ENCODE data around the gene SUSD5.
"Not testable (repeated sequence)": the region's sequence is repeated elsewhere in the genome, so short reads cannot be mapped to it uniquely, and the experiment has no call there.

Gene SUSD5

GRCh38 chr3:33146791-33147445, 71.7 kb downstream of the SUSD5 start:
- no peak for DNase-seq

GRCh38 chr3:33145901-33146580, 72.6 kb downstream of the SUSD5 start:
- DNase-seq = no peak

- DNase-seq = no peak
Measured at GRCh38 chr3:33145221-33145900, 73.2 kb downstream of the SUSD5 start.

GRCh38 chr3:33144433-33144832, 74.2 kb downstream of the SUSD5 start:
- peak; percentile 32 for DNase-seq

- no peak for DNase-seq
Measured at GRCh38 chr3:33141006-33141405, 77.6 kb downstream of the SUSD5 start.

- no peak for DNase-seq
Measured at GRCh38 chr3:33139996-33140395, 78.6 kb downstream of the SUSD5 start.

- not testable (repeated sequence) for DNase-seq
Measured at GRCh38 chr3:33139006-33139623, 79.5 kb downstream of the SUSD5 start.

GRCh38 chr3:33137691-33138090, 80.9 kb downstream of the SUSD5 start:
- DNase-seq = no peak

- DNase-seq = no peak
Measured at GRCh38 chr3:33134026-33134625, 84.5 kb downstream of the SUSD5 start.

GRCh38 chr3:33132019-33132360, 86.6 kb downstream of the SUSD5 start:
- DNase-seq = no peak

- DNase-seq = peak; percentile 64
Measured at GRCh38 chr3:33131331-33132018, 87.1 kb downstream of the SUSD5 start.

- DNase-seq = no peak
Measured at GRCh38 chr3:33130144-33130543, 88.5 kb downstream of the SUSD5 start.

- no peak for DNase-seq
Measured at GRCh38 chr3:33128706-33129105, 89.9 kb downstream of the SUSD5 start.

GRCh38 chr3:33125840-33126239, 92.8 kb downstream of the SUSD5 start:
- DNase-seq = no peak

GRCh38 chr3:33124638-33125037, 94.0 kb downstream of the SUSD5 start:
- peak; percentile 23 for DNase-seq

- no peak for DNase-seq
Measured at GRCh38 chr3:33122991-33123390, 95.6 kb downstream of the SUSD5 start.

- DNase-seq = no peak
Measured at GRCh38 chr3:33119891-33120290, 98.7 kb downstream of the SUSD5 start.

GRCh38 chr3:33117461-33117860, 101.1 kb downstream of the SUSD5 start:
- no peak for DNase-seq

GRCh38 chr3:33115024-33115768, 103.4 kb downstream of the SUSD5 start:
- no peak for DNase-seq

GRCh38 chr3:33114622-33115023, 104.0 kb downstream of the SUSD5 start:
- no peak for DNase-seq

- DNase-seq = peak; percentile 90
Measured at GRCh38 chr3:33113772-33114621, 104.6 kb downstream of the SUSD5 start, which contains the start of gene CRTAP. Gene CRTAP (plus strand): TSS chr3:33114014. CDS start chr3:33114078, 64 bp downstream.

Data from activated CD4-positive, alpha-beta T cell treated with anti-CD3 and anti-CD28 coated beads, Interleukin-2, amount 50 U/mL, for 16 hours (primary cell).